Smooth muscle cell (in vitro differentiated cells): ENCODE measurements around the gene CAMTA1. TPM values are rescaled to one million over a fixed set of nuclear protein-coding genes. Genes with fewer than 3 reads are reported as not detected.
A peak's percentile ranks its signal among the peaks of the same experiment; 100 is the strongest.

Experiments
- DNase-seq: peaks from one replicate; lab custom pipeline; 2025; ENCODE audit not compliant: unreplicated experiment; lab: John Stamatoyannopoulos, UW
- H2AFZ ChIP-seq: fragments of 200-600 bp; sonication (generic); 2 replicates; pipeline ENCODE4 v1.6.0; 2016; ENCODE audit warnings: antibody characterized with exemption, low read depth, mild to moderate bottlenecking
- H3F3A ChIP-seq: fragments of 200-600 bp; sonication (generic); 2 replicates; pipeline ENCODE4 v1.6.0; 2017; ENCODE audit warnings: antibody characterized with exemption, low read depth
- H3K27ac ChIP-seq: fragments of 200-600 bp; sonication (generic); 2 replicates; pipeline ENCODE4 v1.5.1; 2016; ENCODE audit warnings: low read depth, mild to moderate bottlenecking
- H3K27me3 ChIP-seq: fragments of 200-600 bp; sonication (generic); 2 replicates; pipeline ENCODE4 v1.6.1; 2016; ENCODE audit warnings: low read depth, mild to moderate bottlenecking
- H3K36me3 ChIP-seq: fragments of 200-600 bp; sonication (generic); 2 replicates; pipeline ENCODE4 v1.5.1; 2016; ENCODE audit warnings: low read depth
- H3K4me1 ChIP-seq: fragments of 200-600 bp; sonication (generic); 2 replicates; pipeline ENCODE4 v1.5.1; 2016; ENCODE audit warnings: low read depth
- H3K4me2 ChIP-seq: fragments of 200-600 bp; sonication (generic); 2 replicates; pipeline ENCODE4 v1.6.0; 2016; ENCODE audit warnings: mild to moderate bottlenecking
- H3K4me3 ChIP-seq: fragments of 200-600 bp; sonication (generic); 2 replicates; pipeline ENCODE4 v1.5.1; 2016; ENCODE audit warnings: mild to moderate bottlenecking
- H3K79me2 ChIP-seq: fragments of 200-600 bp; sonication (generic); 2 replicates; pipeline ENCODE4 v1.6.0; 2016; ENCODE audit warnings: low read depth, mild to moderate bottlenecking
- H3K9ac ChIP-seq: fragments of 200-600 bp; sonication (generic); 2 replicates; pipeline ENCODE4 v1.6.0; 2016; ENCODE audit warnings: low read depth
- H3K9me3 ChIP-seq: fragments of 200-600 bp; sonication (generic); replicated peaks from 2 replicates; pipeline ENCODE4 v1.5.1; 2016; ENCODE audit warnings: low read depth
- H4K20me1 ChIP-seq: fragments of 200-600 bp; sonication (generic); 2 replicates; pipeline ENCODE4 v1.6.0; 2016; ENCODE audit warnings: low read depth
- WGBS: methylation state at CpG from one replicate; pipeline ENCODE4 v1.1.7; 2016; ENCODE audit warnings: low lambda C conversion rate; 5-methylcytosine and 5-hydroxymethylcytosine counted together
- polyA plus RNA-seq: library from polyadenylated mRNA; unstranded; fragments of >200 nt; fragmentation: Nextera tagmentation; extraction: Ambion mirVana; gene quantifications from 2 replicates; pipeline ENCODE4 v1.2.1, GENCODE V29; 2016
- total RNA-seq: library from RNA; depleted of rRNA; stranded (reverse); fragments of >200 nt; gene quantifications from 2 replicates; pipeline ENCODE4 v1.2.3, GENCODE V29; 2014
- TF ChIP-seq, protein P1 (sequence below): fragments of 200-600 bp; sonication (generic); IDR thresholded peaks from 2 replicates; pipeline ENCODE4 v1.5.1; 2017; ENCODE audit warnings: borderline replicate concordance, mild to moderate bottlenecking, antibody characterized with exemption; ENCODE audit not compliant: insufficient read depth, poor library complexity, severe bottlenecking

Gene CAMTA1
- total and polyA plus RNA-seq, 2 experiments from 2014 or later: 139 to 145 TPM

DNA sequence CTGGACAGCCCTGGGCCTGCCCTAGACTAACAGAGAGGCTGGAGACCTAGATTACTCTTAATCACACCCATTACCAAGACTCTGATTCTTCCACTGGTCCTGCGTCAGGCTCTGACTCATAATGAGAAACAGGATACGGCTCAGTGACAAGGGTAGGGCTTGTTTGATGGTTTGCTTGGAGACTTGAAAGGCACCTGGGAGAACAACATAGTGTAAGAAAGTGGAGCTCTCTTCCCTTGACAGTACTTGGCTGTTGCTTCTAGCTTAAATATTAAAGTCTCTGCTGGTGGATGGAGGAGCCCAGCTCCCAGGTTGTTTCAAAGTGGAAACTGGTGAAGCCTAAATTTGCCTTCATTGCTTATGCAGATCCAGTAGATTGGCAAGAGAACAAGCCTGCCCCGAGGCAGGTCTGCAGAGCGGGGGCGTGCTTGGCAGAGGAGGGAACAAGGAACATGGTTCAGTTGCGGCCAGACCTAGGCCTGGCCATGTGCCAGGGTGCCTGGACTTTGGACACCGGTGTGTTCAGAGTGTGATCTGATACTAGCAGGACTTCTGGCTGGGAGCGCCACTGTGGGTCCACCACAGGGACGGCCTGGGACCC is 480.6 kb downstream of the CAMTA1 start:
- Histone ChIP-seq H3K36me3 (peaks cover 3% of the 10 kb centered on the region), H3F3A (no peaks in the 10 kb centered on the region), H3K4me1 (no peaks in the 10 kb centered on the region), H3K4me3 (no peak overlapping the region), H3K9me3 (peaks cover 9% of the 10 kb centered on the region), H3K27ac (peak overlapping the region; percentile 62), H3K79me2 (no peaks in the 10 kb centered on the region), H4K20me1 (no peaks in the 10 kb centered on the region), H3K4me2 (peak overlapping the region; percentile 4), H3K27me3 (no peaks in the 10 kb centered on the region), H2AFZ (no peak overlapping the region), H3K9ac (no peak overlapping the region)
- DNase-seq: no peak
- TF ChIP-seq, protein P1, sequence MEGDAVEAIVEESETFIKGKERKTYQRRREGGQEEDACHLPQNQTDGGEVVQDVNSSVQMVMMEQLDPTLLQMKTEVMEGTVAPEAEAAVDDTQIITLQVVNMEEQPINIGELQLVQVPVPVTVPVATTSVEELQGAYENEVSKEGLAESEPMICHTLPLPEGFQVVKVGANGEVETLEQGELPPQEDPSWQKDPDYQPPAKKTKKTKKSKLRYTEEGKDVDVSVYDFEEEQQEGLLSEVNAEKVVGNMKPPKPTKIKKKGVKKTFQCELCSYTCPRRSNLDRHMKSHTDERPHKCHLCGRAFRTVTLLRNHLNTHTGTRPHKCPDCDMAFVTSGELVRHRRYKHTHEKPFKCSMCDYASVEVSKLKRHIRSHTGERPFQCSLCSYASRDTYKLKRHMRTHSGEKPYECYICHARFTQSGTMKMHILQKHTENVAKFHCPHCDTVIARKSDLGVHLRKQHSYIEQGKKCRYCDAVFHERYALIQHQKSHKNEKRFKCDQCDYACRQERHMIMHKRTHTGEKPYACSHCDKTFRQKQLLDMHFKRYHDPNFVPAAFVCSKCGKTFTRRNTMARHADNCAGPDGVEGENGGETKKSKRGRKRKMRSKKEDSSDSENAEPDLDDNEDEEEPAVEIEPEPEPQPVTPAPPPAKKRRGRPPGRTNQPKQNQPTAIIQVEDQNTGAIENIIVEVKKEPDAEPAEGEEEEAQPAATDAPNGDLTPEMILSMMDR: no peak
- WGBS: 66% methylated on average over 9 of the region's 9 CpGs

DNA sequence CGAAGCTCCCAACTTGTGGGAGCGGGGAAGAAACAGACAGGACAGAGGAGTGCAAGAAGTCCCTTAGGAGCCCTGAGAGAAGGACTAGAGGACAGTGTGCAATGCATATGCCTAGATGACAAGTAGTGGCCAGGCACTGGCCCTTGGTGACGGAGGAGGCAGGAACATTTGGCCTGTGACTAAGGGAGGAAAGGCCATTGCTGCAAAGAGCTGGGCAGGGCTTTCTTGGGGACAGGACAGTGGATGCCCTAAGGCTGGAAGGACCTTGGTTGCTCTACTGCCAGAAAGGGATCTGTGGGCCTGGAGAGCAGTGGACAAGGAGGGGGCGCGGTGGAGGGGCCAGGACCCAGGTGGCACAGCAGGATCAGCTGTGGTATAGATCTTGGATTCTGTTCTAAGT is 481.3 kb downstream of the CAMTA1 start:
- H3K27ac ChIP-seq: no peak overlapping the region

DNA sequence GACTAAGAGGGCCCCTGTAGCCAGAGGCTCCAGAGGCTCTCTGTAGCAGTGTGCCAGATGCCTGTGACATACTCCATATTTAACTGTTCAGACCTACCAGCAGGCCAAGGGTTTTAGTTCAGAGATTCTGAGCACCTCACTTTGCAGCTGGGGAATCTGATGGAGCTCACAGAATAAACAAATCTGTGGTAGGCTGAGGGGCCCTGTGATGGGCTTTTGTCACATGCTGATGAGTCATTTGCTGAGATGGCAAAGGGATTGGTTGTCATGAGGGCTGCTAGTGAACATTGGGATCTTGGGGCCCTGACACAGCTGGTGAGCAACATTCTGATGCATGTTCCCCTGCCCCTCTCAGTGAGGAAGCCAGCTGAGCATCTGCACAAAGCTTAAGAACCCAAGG is 482.2 kb downstream of the CAMTA1 start:
- Histone ChIP-seq H3K9me3 (peaks cover 9% of the 10 kb centered on the region), H3K36me3 (peaks cover 3% of the 10 kb centered on the region), H3K4me3 (no peak overlapping the region), H3K27ac (peak overlapping the region; percentile 51), H2AFZ (no peak overlapping the region), H3K79me2 (no peaks in the 10 kb centered on the region), H3K4me2 (peak overlapping the region; percentile 4), H3F3A (no peaks in the 10 kb centered on the region), H3K4me1 (no peaks in the 10 kb centered on the region), H3K27me3 (no peaks in the 10 kb centered on the region), H3K9ac (no peak overlapping the region), H4K20me1 (no peaks in the 10 kb centered on the region)
- no peak for DNase-seq
- TF ChIP-seq, protein P1: no peak

More for the DNA sequence above, 481.3 kb downstream of the CAMTA1 start:
- no peaks in the 10 kb centered on the region for H3K27me3 ChIP-seq
- no peak for DNase-seq
- no peaks in the 10 kb centered on the region for H3F3A ChIP-seq
- peaks cover 9% of the 10 kb centered on the region for H3K9me3 ChIP-seq
- H3K4me1 ChIP-seq: no peaks in the 10 kb centered on the region
- no peak overlapping the region for H3K4me3 ChIP-seq
- H3K4me2 ChIP-seq: no peak overlapping the region
- no peak overlapping the region for H2AFZ ChIP-seq
- TF ChIP-seq, protein P1: no peak
- H3K9ac ChIP-seq: no peak overlapping the region
- no peaks in the 10 kb centered on the region for H4K20me1 ChIP-seq
- H3K79me2 ChIP-seq: no peaks in the 10 kb centered on the region
- WGBS: 97% methylated on average over 5 of the region's 5 CpGs
- H3K36me3 ChIP-seq: peaks cover 3% of the 10 kb centered on the region

DNA sequence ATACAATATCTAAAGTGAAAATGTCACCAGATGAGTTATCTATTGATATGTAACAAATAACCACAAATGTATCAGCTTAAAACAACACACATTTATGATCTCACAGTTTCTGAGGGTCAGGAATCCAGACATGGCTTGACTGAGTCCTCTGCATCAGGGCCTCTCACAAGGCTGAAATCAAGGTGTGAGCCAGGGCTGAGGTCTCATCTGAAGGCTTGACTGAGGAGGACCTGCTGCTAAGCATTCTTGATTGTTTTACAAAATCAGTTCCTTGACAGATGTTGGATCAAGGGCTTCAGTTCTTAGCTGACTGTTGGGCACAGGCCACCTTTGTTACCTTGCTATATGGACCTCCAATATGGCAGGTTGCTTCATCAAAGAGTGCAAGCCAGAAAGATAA is 483.7 kb downstream of the CAMTA1 start:
- Histone ChIP-seq H3K27ac (no peak overlapping the region), H3F3A (no peaks in the 10 kb centered on the region)

More for the DNA sequence above, 483.7 kb downstream of the CAMTA1 start:
- H3K9me3 ChIP-seq: peaks cover 9% of the 10 kb centered on the region
- no peaks in the 10 kb centered on the region for H3K4me1 ChIP-seq
- peaks cover 3% of the 10 kb centered on the region for H3K36me3 ChIP-seq
- no peak for DNase-seq
- no peaks in the 10 kb centered on the region for H4K20me1 ChIP-seq
- H3K9ac ChIP-seq: no peak overlapping the region
- TF ChIP-seq, protein P1: no peak
- H3K4me3 ChIP-seq: no peak overlapping the region
- no peak overlapping the region for H2AFZ ChIP-seq
- H3K4me2 ChIP-seq: no peak overlapping the region
- H3K27me3 ChIP-seq: no peaks in the 10 kb centered on the region
- H3K79me2 ChIP-seq: no peaks in the 10 kb centered on the region
